GM19324 (cell line): Measurements from ENCODE around the gene CCNDBP1.
"Not testable (repeated sequence)": the region's sequence is repeated elsewhere in the genome, so short reads cannot be mapped to it uniquely, and the experiment has no call there.

Experiments
- ATAC-seq: cut with Tn5 transposase; IDR thresholded peaks from one replicate; pipeline ENCODE4 v1.9.1; 2021; ENCODE audit warnings: mild to moderate bottlenecking, moderate library complexity; ENCODE audit not compliant: unreplicated experiment, low FRiP score

CCNDBP1 gene

DNA sequence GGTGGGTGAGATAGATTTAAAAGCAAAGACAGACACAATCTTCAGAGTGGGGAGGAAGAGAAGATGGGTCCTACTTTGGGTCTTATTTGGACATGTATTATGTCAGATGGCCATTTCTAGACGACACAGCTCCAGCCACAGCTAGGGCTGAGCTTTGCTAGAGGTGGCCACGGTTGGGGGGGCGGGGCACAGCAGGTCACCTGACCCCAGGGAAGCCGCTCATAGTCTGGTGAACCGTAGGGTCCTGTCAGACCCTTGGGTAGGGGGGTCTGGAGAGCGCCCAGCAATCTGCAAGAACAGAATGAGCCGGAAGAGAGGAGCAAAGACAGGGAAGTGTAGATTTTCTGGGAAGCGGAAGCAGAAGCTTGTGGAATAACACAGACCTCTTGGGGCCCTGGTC is 29.0 kb downstream of the CCNDBP1 start:
- no peak for ATAC-seq

DNA sequence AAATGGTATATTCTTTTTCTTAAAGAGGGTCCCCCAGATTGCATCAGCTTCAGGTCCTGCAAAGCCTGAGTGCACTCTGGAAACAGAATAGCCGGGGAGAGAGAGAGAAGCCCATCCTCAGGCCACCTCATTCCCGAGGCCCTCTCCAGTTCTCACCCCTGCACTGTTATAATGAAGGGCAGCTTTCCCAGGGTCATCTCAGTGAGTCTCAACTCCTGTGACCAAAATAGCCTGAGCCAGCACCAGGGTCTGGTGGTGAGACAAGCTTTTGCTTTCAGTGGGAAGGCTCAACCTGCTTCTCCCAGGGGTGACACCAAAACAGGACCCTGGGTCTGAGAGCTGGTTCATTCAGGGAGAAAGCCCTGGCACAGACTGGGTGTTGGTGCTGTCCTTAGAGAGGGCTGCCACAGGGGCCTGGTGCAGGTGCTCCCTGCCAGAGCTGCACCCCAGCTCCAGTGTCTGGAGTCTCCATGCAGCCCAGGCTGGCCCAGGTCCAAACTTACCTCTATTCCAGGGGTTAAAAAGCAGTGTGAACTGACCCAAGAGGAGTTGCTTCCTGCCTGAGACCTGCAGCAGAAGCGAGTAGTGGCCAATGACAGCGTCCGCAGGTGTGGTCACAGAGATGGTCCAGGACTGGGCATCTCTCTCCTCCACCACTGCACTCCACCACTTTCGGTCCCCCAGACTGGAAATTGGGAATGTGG is 29.5 kb downstream of the CCNDBP1 start:
- ATAC-seq = no peak

DNA sequence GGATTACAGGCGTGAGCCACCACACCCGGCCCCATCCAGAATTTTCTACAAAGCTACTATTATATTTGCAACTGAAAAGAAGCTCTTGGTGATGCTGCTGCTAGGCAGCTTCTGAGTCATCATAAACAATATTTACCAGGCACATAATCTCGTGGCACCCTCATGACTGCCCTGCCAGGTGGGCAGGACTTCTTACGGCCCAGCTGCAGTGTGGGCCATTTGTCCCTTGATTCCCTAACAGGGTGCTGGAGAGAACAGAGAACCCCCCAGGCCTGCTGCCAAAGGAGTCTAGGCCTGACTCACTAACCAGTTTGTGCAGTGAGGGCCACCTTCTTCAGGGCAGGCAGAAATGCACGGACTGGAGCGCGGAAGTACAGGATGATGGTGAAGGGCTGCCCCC is 30.8 kb downstream of the CCNDBP1 start:
- ATAC-seq = no peak

DNA sequence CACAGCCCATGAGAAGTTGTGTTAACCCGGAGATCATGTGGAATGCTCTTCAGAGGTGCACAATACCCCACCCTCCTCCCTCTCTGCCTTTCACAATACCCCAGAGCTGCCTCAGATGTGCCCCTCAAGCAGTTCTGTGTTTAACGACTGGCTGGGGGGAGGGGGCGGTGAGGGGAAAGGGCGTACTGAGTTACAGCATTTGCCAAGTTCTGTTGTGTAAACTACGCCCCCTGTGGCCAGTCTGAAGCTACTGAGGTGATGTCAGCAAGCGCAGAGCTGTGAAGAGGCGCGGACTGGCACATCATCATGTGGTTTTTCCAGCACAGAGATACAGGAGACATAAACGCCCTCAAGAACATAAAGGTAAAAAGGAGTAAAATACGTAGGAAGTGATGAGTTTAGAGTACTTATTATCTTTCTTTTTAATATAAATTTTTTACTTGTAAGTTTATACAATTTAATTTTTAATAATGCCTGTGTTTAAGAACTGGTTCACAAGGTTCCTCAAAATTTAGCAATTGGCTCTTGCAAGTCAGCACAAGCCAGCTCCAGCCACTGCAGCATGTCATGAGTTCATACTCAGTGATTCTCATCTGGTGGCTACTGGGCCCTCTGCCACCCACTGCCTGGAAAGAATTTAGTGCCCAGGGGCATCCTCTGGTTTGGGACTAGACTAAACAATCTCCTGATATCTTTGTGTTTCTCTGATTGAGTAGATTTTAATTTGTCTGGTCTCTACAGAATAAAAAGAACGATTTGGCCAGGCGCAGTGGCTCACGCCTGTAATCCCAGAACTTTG is 33.9 kb downstream of the CCNDBP1 start:
- ATAC-seq = no peak

DNA sequence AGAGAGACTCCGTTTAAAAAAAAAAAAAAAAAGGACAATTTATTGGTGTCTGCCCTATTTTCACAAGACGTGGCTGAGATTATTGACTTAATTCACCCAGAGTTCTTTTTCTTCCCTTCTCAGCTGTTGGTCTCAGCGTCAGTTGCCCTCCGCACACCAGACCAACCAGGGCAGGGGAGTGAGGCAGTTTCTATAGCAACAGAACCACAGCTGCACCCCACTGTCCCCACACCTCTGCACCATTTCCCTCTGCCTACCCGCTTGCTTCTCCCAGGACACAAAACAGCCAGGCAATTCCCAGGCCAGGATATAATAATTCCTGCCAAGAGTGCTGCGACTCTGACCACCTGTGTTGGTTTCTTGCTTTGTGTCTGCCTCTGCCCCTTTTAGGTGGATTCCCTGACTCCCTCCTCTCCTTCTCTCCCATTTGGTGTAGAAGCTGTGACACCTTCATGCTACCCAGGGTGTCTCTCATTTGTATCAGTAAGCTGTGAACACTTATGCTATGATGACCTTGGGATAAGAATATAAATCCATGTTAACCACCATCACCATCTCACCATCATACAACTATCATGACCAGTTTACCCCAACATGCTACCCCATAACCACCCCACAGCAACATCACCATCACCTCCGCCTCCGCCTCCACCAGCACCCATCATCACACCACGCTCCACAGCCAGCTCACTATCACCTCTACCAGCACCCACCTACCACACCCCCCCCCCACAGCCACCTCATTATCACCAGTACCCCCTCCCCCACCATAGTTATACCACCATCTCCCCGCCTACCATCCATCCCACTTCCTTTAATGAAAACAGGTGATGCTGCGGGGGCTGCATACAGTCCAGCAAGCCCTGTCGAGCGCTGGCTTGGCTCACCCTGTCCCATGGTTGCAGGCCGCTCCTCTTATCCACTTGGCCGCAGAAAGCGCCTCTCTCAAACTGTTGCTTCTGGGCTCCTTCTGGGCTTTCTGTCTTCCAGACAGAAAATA is 35.0 kb downstream of the CCNDBP1 start:
- ATAC-seq = no peak

DNA sequence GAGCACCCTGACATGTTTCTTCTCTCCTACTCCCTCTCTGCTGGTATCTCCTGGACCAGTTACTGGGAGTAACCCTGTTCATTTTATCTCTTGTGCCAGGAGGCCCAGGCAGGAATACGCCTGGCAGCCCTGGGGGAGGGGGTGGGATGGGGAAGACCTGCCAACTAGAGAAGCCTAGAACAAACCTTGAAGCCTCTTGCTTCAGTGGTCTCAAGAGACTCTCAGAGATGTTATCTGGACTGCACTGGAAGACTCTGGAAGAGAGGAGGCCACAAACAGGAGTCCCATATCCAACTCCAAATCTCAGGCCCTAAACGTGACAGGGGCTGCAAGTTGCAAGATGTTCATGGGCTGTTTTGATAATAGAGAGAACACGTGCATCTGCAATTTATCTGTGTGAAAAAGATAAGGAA is 35.8 kb downstream of the CCNDBP1 start, which contains the start of gene EPB42:
Gene EPB42, minus strand, starts transcription at position 28 of the 413 bp plus-strand sequence. CDS start 193 bp downstream, outside the sequence.
- no peak for ATAC-seq

DNA sequence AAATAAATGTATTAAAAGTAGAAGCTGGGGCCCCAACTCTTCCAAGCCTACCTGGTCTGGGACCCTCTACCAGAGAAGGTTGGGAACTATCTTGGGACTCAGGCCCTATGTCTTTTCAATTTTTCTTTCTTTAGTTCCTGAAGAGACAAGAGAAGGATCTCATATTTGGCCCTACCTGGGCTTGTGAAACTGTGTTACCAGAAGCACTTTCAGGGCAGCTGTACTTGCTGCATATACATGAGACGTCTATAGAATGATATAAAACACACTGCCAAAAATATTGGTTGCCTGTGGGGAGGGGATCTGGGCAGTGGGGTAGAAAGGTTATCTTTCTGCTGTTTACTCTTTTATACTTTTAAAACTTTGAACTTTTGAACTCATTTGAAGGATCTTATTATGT is 36.2 kb downstream of the CCNDBP1 start:
- ATAC-seq = no peak

DNA sequence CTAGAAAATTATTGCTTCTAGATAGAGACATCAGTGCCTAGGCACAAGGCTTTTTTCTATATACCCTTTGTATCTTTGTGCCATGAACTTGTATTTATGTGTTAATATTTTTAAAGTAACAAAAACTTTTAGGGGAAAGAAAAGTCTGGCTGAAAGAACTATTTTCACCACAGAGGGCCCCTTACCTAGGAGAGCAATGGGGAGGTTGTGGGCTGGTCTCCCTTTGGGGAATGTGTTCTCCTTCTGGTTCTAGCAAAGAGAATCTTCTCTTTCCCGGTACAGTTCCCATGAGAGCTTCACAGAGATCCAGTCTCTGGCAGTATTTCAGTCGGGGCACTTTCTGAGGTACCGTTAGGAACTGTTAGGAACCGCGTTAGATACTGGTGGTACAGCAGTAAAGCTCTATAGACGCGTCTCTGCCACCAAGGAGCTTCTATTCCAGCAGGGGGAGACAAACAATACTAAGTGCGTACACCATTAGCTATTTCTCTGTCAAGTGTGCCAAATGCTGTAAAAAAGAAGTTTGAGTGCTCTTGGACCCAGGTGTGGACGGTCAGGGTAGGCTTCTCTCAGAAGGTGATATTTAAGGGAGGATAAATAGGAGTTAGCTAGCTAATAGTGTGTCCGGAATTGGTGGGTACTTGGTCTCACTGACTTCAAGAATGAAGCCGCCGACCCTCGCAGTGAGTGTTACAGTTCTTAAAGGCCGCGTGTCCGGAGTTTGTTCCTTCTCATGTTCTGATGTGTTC is 40.2 kb downstream of the CCNDBP1 start:
- ATAC-seq = no peak

DNA sequence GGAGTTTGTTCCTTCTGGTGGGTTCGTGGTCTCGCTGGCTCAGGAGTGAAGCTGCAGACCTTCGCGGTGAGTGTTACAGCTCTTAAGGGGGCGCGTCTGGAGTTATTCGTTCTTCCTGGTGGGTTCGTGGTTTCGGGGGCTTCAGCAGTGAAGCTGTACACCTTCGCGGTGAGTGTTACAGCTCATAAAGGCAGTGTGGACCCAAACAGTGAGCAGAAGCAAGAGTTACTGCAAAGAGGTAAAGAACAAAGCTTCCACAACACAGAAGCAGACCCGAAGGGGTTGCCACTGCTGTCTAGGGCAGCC is 40.7 kb downstream of the CCNDBP1 start:
- not testable (repeated sequence) for ATAC-seq

DNA sequence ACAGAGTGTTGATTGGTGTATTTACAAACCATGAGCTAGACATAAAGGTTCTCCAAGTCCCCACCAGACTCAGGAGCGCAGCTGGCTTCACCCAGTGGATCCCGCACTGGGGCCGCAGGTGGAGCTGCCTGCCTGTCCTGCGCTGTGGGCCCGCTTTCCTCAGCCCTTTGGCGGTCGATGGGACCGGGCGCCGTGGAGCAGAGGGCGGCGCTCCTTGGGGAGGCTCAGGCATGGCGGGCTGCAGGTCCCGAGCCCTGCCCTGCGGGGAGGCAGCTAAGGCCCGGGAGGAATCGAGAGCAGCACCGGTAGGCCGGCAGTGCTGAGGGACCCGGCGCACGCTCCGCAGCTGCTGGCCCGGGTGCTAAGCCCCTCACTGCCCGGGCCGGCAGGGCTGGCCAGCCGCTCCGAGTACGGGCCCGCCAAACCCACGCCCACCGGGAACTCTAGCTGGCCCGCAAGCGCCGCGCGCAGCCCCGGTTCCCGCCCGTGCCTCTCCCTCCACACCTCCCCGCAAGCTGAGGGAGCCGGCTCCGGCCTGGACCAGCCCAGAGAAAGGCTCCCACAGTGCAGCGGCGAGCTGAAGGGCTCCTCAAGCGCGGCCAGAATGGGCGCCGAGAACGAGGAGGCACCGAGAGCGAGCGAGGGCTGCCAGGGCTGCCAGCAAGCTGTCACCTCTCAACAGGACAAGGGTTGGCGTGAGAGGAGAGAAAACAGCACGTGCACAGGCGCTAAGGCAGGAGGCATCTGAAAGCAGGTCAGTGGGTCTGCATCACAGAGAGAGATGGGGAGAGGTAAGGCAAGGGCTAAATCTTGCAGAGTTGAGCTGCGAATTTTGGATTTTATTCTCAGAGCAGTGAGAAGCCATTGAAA is 41.5 kb downstream of the CCNDBP1 start:
- ATAC-seq = no peak

DNA sequence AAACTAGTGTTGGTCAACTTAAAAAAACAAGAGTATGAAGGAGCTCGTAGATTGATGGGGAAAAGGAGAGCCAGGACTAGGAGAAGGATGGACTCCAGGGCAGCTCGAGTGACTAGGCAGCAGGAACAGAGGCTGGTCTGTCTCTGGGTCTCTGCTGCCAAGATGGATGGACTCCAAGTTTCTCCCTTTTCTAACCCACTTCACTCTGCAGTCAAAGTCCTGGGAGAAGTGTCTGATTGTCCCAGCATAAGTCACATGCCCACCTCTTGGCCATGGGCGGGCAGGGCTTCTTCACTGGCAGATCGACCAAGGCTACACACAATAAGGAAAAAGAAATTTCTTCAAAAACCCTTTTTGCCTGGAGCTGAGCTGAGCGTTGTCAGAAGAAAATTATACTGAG is 44.8 kb downstream of the CCNDBP1 start:
- no peak for ATAC-seq

DNA sequence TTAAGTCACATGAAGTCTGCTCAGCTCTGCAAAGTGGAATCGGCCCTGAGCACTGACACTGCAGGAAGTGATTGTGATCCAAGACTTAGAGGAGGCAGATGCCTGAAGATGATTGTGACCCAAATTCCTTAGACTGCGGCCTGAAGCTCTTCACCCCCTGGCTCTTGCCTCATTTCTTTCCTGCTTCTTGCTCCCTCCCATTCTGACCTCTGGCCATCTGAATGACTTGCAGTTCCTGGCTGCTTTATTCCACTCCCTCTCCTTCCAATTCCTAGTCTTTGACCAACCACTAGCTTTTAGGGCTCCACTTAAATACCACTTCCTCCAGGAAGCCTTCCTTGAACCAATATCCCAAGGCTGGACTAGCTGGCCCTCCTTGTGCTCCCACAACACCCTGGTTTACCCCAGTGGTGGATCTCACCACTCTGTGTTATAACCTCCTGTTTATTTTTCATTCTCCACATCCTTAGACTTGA is 45.5 kb downstream of the CCNDBP1 start:
- ATAC-seq = no peak

DNA sequence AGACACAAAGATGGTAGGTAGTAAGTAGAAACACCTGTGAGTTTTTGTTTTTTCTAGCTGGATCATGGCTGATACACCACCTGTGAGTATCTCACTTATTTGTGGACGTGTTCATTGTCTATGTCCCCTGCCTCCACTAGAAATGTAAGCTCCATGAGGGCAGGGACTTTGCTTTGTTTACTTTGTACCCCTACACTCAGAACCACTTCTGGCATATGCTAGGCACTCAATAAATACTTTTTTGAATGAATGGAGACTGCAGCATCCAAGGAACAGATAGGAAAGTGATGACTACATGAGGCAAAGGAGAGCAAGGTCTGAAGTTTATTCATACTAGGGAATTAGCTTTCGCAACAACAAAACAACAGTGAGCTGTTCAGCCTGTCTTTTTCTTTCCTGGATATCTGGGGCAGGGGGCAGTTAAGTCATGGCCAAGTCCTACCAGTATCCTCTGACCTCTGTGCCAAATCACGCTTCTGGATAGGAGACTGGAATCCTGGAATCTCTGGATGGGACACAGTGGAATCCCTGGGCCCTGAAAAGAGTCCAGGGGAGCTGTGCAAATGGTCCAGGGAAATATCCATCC is 47.2 kb downstream of the CCNDBP1 start:
- no peak for ATAC-seq

DNA sequence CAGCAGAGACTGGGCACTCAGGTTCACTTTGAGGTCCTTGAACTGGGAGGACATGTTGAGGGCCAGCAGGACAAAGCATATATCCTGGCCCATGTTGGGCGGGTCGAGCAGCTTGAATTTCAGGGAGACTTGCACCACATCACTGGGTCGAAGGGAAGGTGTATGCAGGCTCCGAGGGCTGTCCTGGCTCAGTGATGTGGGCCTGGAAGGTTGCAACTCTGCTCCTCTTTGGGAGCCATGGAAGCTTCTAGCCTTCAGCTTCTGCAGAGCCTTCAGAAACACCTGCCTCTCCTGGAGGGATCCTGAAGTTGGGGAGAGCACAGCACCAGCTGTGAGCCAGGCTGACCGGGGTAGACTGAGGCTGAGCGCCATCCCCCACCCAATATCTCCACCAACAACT is 50.3 kb downstream of the CCNDBP1 start:
- no peak for ATAC-seq

DNA sequence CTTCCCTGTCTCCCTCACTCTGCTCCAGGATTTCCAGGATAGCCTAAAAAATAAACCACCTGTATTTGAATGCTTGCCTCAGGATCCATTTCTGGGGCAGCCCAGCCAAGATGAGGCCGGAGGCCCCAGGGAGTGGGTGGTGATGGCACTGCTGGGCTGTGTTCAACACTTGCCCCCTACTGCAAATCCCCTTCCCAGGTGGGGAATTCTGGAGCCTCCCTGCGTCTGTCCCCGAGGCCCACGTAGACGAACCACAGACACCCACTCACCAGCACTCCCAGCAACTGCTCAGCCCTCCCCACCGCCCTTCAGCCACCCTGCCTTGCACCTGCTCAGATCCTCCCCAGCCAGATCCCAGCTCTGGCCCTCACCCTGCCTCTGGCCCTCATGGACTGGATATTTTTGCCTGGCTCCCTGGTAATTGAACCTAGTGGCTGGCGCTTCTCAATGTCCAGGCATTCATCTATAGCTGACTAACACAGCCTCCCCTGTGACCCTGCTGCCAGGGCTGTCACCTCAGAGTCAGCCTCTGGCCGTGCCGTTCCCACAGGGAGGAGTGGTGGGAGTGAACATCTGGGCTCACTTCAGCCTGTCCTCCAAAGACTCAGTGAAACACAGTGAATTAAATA is 52.8 kb downstream of the CCNDBP1 start:
- ATAC-seq = no peak

DNA sequence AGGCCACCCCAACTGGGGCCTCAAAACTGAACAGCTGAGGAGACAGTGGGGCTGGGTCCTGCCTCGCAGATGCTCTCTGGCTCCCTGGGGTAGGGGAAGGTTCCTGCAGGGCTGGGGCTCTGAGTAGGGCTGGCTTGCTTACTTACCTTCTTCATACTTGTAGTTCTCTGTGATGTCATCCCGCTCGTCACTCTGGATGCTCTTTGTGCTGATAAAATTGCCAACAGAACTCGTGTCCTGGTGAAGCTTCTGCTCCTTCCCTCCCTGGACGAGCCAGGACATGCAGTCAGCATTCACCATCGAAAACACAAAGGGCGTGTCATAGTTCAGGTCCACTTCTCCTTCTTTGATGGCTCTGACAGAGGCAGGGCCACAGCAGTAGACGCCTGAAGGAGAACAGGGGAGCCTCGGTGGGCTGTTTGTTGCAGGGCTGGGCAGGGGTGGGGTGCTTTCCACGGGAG is 53.5 kb downstream of the CCNDBP1 start:
- ATAC-seq = no peak

DNA sequence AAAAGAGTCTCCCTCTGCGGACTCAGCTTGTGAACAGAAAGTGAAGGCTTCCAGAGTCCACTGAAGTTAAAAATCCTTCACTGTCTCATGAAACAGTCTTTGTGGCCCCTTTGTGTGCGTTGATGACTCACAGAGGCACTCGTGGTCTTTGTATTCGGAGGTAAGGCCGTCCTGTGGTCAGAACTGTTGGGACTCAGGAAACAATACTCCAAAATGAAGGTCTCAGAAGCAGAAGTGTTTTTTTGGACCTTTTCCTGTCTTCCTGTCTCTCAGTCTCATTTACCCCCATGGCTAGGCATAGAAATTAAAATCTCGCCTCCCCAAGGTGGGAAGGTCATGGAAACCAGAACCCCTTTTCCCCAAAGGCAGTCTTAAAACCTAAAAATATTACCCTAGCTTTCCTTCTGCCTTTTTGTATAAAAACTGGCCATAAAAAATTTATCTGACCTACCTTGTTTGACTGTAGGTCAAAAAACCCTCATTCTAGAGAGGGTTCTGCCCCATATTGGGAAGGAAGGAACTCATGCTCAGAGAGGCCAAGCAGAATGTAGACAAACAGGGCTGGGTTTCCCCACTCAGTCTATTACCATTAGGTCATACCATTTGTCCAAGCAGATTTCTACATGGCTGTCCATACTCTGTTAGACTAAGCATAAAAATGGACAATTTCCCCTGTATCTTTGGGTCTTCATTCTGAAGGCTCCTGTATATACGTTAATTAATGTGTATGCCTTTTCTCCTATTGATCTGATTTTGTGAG is 54.7 kb downstream of the CCNDBP1 start:
- no peak for ATAC-seq
